Subcutaneous abdominal adipose tissue (tissue), 5 donors: ENCODE measurements around the gene GRIFIN.
A peak's percentile ranks its signal among the peaks of the same experiment; 100 is the strongest.

Experiments used
- H3K27ac ChIP-seq: one replicate; pipeline ENCODE4 v1.7.0; 2013; ENCODE audit warnings: low read depth, mild to moderate bottlenecking, inconsistent platforms, low read length, moderate library complexity
- H3K27me3 ChIP-seq, 5 donors: one replicate each; pipeline ENCODE4 v1.7.0; 2013; ENCODE audit warnings: low read length in 5 of 5, inconsistent platforms in 1 of 5; ENCODE audit not compliant: control insufficient read depth in 5 of 5, insufficient read depth in 4 of 5
- H3K36me3 ChIP-seq, 5 donors: one replicate each; pipeline ENCODE4 v1.7.0; 2013; ENCODE audit warnings: low read length in 5 of 5; ENCODE audit not compliant: control insufficient read depth in 5 of 5, insufficient read depth in 5 of 5
- H3K4me1 ChIP-seq, 5 donors: one replicate each; pipeline ENCODE4 v1.7.0; 2013; ENCODE audit warnings: low read length in 5 of 5, mild to moderate bottlenecking in 3 of 5, moderate library complexity in 1 of 5; ENCODE audit not compliant: control insufficient read depth in 5 of 5, insufficient read depth in 5 of 5
- H3K4me3 ChIP-seq, 5 donors: one replicate each; pipeline ENCODE4 v1.7.0; 2013; ENCODE audit warnings: low read length in 5 of 5, low read depth in 1 of 5
- H3K9ac ChIP-seq, 5 donors: one replicate each; pipeline ENCODE4 v1.7.0; 2013; ENCODE audit warnings: low read length in 5 of 5, mild to moderate bottlenecking in 4 of 5, moderate library complexity in 3 of 5
- H3K9me3 ChIP-seq, 5 donors: one replicate each; pipeline ENCODE4 v1.7.0; 2013; ENCODE audit warnings: low read length in 5 of 5; ENCODE audit not compliant: control insufficient read depth in 5 of 5
- donor health status: healthy.
- donor health status: healthy.
- donor health status: healthy.
- donor health status: healthy.
- donor health status: healthy.

The GRIFIN gene

GRCh38 chr7:2437537-2438148 lies 38.6 kb downstream of the GRIFIN start:
- Histone ChIP-seq H3K27me3 (no peaks in the 10 kb centered on the region), H3K4me1 (peaks cover 0 to 24% (median 23%) of the 10 kb centered on the region in 5 donors), H3K36me3 (peaks cover 0 to 54% (median 36%) of the 10 kb centered on the region in 5 donors), H3K4me3 (no peak overlapping the region), H3K9ac (no peak overlapping the region), H3K27ac (no peak overlapping the region), H3K9me3 (no peaks in the 10 kb centered on the region)

GRCh38 chr7:2437136-2437535 lies 39.1 kb downstream of the GRIFIN start:
- H3K27ac ChIP-seq, result no peak overlapping the region
- peaks cover 0 to 59% (median 41%) of the 10 kb centered on the region in 5 donors for H3K36me3 ChIP-seq

GRCh38 chr7:2436341-2437104 lies 39.7 kb downstream of the GRIFIN start:
- no peak overlapping the region for H3K27ac ChIP-seq
- peaks cover 0 to 60% (median 41%) of the 10 kb centered on the region in 5 donors for H3K36me3 ChIP-seq
- H3K4me3 ChIP-seq, result no peak overlapping the region
- peaks cover 0 to 24% (median 23%) of the 10 kb centered on the region in 5 donors for H3K4me1 ChIP-seq
- peaks cover 0 to under 1% (median 0%) of the 10 kb centered on the region in 5 donors for H3K9me3 ChIP-seq
- H3K27me3 ChIP-seq, result no peaks in the 10 kb centered on the region
- no peak overlapping the region for H3K9ac ChIP-seq

More at GRCh38 chr7:2437136-2437535, 39.1 kb downstream of the GRIFIN start:
- Histone ChIP-seq H3K27me3 (no peaks in the 10 kb centered on the region), H3K4me3 (no peak overlapping the region), H3K9ac (no peak overlapping the region), H3K4me1 (peaks cover 0 to 24% (median 23%) of the 10 kb centered on the region in 5 donors), H3K9me3 (no peaks in the 10 kb centered on the region)

GRCh38 chr7:2435146-2435545 lies 41.1 kb downstream of the GRIFIN start:
- Histone ChIP-seq H3K9me3 (peaks cover 3 to 9% (median 5%) of the 10 kb centered on the region in 5 donors), H3K4me3 (no peak overlapping the region), H3K4me1 (peaks cover 0 to 18% (median 15%) of the 10 kb centered on the region in 5 donors), H3K27me3 (no peaks in the 10 kb centered on the region), H3K36me3 (peaks cover 0 to 60% (median 41%) of the 10 kb centered on the region in 5 donors), H3K27ac (no peak overlapping the region), H3K9ac (no peak overlapping the region)

- peaks cover 3 to 9% (median 5%) of the 10 kb centered on the region in 5 donors for H3K9me3 ChIP-seq
- H3K4me3 ChIP-seq, result no peak overlapping the region
- peaks cover 0 to 18% (median 15%) of the 10 kb centered on the region in 5 donors for H3K4me1 ChIP-seq
- no peaks in the 10 kb centered on the region for H3K27me3 ChIP-seq
- peaks cover 0 to 58% (median 41%) of the 10 kb centered on the region in 5 donors for H3K36me3 ChIP-seq
- H3K27ac ChIP-seq, result no peak overlapping the region
- H3K9ac ChIP-seq, result no peak overlapping the region
These were observed 42.3 kb downstream of the GRIFIN start for GRCh38 chr7:2433713-2434550.

GRCh38 chr7:2432910-2433712 lies 43.1 kb downstream of the GRIFIN start:
- peaks cover 0 to 11% (median 8%) of the 10 kb centered on the region in 5 donors for H3K4me1 ChIP-seq
- H3K4me3 ChIP-seq, result no peak overlapping the region
- no peak overlapping the region for H3K27ac ChIP-seq
- no peak overlapping the region for H3K9ac ChIP-seq
- peaks cover 0 to 52% (median 41%) of the 10 kb centered on the region in 5 donors for H3K36me3 ChIP-seq
- peaks cover 3 to 9% (median 5%) of the 10 kb centered on the region in 5 donors for H3K9me3 ChIP-seq
- no peaks in the 10 kb centered on the region for H3K27me3 ChIP-seq

- H3K27ac ChIP-seq, result no peak overlapping the region
- peaks cover 3 to 9% (median 5%) of the 10 kb centered on the region in 5 donors for H3K9me3 ChIP-seq
- H3K9ac ChIP-seq, result no peak overlapping the region
- H3K4me1 ChIP-seq, result no peaks in the 10 kb centered on the region
- no peaks in the 10 kb centered on the region for H3K27me3 ChIP-seq
- peaks cover 0 to 36% (median 30%) of the 10 kb centered on the region in 5 donors for H3K36me3 ChIP-seq
- no peak overlapping the region for H3K4me3 ChIP-seq
These were observed 44.8 kb downstream of the GRIFIN start for GRCh38 chr7:2431260-2431867.

GRCh38 chr7:2425749-2426148 lies 50.4 kb downstream of the GRIFIN start:
- Histone ChIP-seq H3K4me3 (no peak overlapping the region), H3K27me3 (no peaks in the 10 kb centered on the region), H3K36me3 (peaks cover 0 to 2% (median 0%) of the 10 kb centered on the region in 5 donors), H3K9me3 (peaks cover 0 to 2% (median 2%) of the 10 kb centered on the region in 5 donors), H3K27ac (no peak overlapping the region), H3K9ac (peak overlapping the region in 1 of 5 donors; percentile 4), H3K4me1 (no peaks in the 10 kb centered on the region)
